H1 (cell line): Measurements from ENCODE around the gene MBNL2. TPM values are rescaled to one million over a fixed set of nuclear protein-coding genes. Genes with fewer than 3 reads are reported as not detected.

ENCODE experiments used
- CTCF ChIA-PET: fragments of 300-600 bp; sonication (Branson Sonifier 250); formaldehyde crosslinking; loops from one replicate; lab custom pipeline; 2021; ENCODE audit not compliant: partially characterized antibody; lab: Charles Lee
- POLR2A ChIA-PET: fragments of 300-600 bp; sonication (Branson Sonifier 250); formaldehyde crosslinking; loops from one replicate; lab custom pipeline; 2021; ENCODE audit warnings: inconsistent platforms; ENCODE audit not compliant: partially characterized antibody; lab: Charles Lee
- DNase-seq, 2 experiments: peaks; one replicate each; pipeline versions ENCODE4 v3.0.0 to v3.0.0-alpha.2; 2010 to 2022; ENCODE audit warnings: low spot score in 2 of 2, low read depth in 1 of 2, mixed read lengths in 1 of 2
- FAIRE-seq: peaks from 2 replicates; lab custom pipeline; 2011; peaks lifted over from hg19 to GRCh38; lab: Jason Lieb, UNC
- H2AFZ ChIP-seq: 2 replicates; pipeline ENCODE4 v1.8.1; 2012; ENCODE audit warnings: low read length, inconsistent platforms
- H2AK5ac ChIP-seq: 2 replicates; pipeline ENCODE4 v1.6.1; 2013; ENCODE audit warnings: low read depth, low read length
- H2BK120ac ChIP-seq: replicated peaks from 2 replicates; pipeline ENCODE3; 2013; ENCODE audit warnings: low read depth, low read length, inconsistent platforms
- H2BK12ac ChIP-seq: 2 replicates; pipeline ENCODE4 v1.6.1; 2013; ENCODE audit warnings: low read depth, low read length
- H2BK15ac ChIP-seq: 2 replicates; pipeline ENCODE4 v1.6.1; 2013; ENCODE audit warnings: low read length
- H2BK20ac ChIP-seq: 2 replicates; pipeline ENCODE4 v1.6.1; 2013; ENCODE audit warnings: low read length
- H2BK5ac ChIP-seq: 2 replicates; pipeline ENCODE4 v1.6.1; 2013; ENCODE audit warnings: low read depth, low read length
- H3K14ac ChIP-seq: 2 replicates; pipeline ENCODE4 v1.6.1; 2013; ENCODE audit warnings: inconsistent platforms; ENCODE audit not compliant: insufficient read length
- H3K18ac ChIP-seq: 2 replicates; pipeline ENCODE4 v1.6.1; 2013; ENCODE audit warnings: low read length; ENCODE audit errors: extremely low read depth
- H3K23ac ChIP-seq: 2 replicates; pipeline ENCODE4 v1.6.1; 2013; ENCODE audit warnings: inconsistent platforms; ENCODE audit not compliant: insufficient read length
- H3K23me2 ChIP-seq: 2 replicates; pipeline ENCODE4 v1.6.1; 2013; ENCODE audit warnings: low read depth, low read length
- H3K27ac ChIP-seq: 2 replicates; pipeline ENCODE4 v1.6.1; 2011; ENCODE audit warnings: low read depth, low read length, inconsistent platforms
- H3K27me3 ChIP-seq, 4 experiments: replicated peaks in 1 of 4; 1 replicate in 1 of 4; 2 replicates in 3 of 4; pipeline versions ENCODE4 v1.6.1 to v1.8.1; 2011 to 2013; ENCODE audit warnings: low read length in 3 of 4, mild to moderate bottlenecking in 3 of 4, inconsistent platforms in 2 of 4, mixed read lengths in 2 of 4, moderate library complexity in 1 of 4; ENCODE audit not compliant: control insufficient read depth in 3 of 4, insufficient read depth in 3 of 4; ENCODE audit errors: extremely low read depth in 1 of 4
- H3K36me3 ChIP-seq, 4 experiments: 2 replicates each; pipeline versions ENCODE4 v1.6.1 to v1.8.1; 2011 to 2013; ENCODE audit warnings: mild to moderate bottlenecking in 4 of 4, low read length in 3 of 4, moderate library complexity in 2 of 4, control low read depth in 1 of 4, inconsistent platforms in 1 of 4; ENCODE audit not compliant: insufficient read depth in 4 of 4, control insufficient read depth in 2 of 4
- H3K4ac ChIP-seq: replicated peaks from 2 replicates; pipeline ENCODE3; 2013; ENCODE audit warnings: low read length, low read depth, mixed read lengths, inconsistent platforms; ENCODE audit not compliant: insufficient read length
- H3K4me1 ChIP-seq, 4 experiments: replicated peaks in 1 of 4; 1 replicate in 1 of 4; 2 replicates in 3 of 4; pipeline versions ENCODE4 v1.6.1 to v1.8.1; 2011 to 2013; ENCODE audit warnings: low read length in 3 of 4, inconsistent platforms in 2 of 4, mixed read lengths in 1 of 4; ENCODE audit not compliant: insufficient read depth in 4 of 4, control insufficient read depth in 3 of 4
- H3K4me2 ChIP-seq, 2 experiments: 2 replicates each; pipeline versions ENCODE4 v1.6.1 to v1.8.1; 2011 to 2013; ENCODE audit warnings: low read depth in 2 of 2, low read length in 2 of 2, control low read depth in 1 of 2, inconsistent platforms in 1 of 2, mild to moderate bottlenecking in 1 of 2; ENCODE audit not compliant: insufficient read depth in 1 of 2
- H3K4me3 ChIP-seq, 4 experiments: fragments of 200-600, 300-600 bp in 1 of 4; sonication (generic), shearing (Covaris generic), sonication (Bioruptor Twin) in 1 of 4; 2 replicates each; pipeline versions ENCODE4 v1.5.1 to v1.8.1; 2011 to 2016; ENCODE audit warnings: low read length in 4 of 4, low read depth in 3 of 4, control low read depth in 2 of 4, inconsistent platforms in 2 of 4, mild to moderate bottlenecking in 2 of 4, mixed read lengths in 1 of 4, moderate library complexity in 1 of 4; ENCODE audit not compliant: insufficient read depth in 2 of 4; ENCODE audit errors: extremely low read depth in 1 of 4
- H3K56ac ChIP-seq: replicated peaks from 2 replicates; pipeline ENCODE3; 2013; ENCODE audit warnings: low read depth, mild to moderate bottlenecking, mixed read lengths, low read length, inconsistent platforms; ENCODE audit not compliant: insufficient read length
- H3K79me1 ChIP-seq: 2 replicates; pipeline ENCODE4 v1.6.1; 2013; ENCODE audit warnings: low read depth, low read length, control low read depth
- H3K79me2 ChIP-seq, 2 experiments: 2 replicates each; pipeline versions ENCODE4 v1.6.1 to v1.8.1; 2012 to 2013; ENCODE audit warnings: low read length in 2 of 2, mild to moderate bottlenecking in 2 of 2, inconsistent platforms in 1 of 2; ENCODE audit not compliant: insufficient read depth in 2 of 2, control insufficient read depth in 1 of 2
- H3K9ac ChIP-seq, 4 experiments: replicated peaks in 1 of 4; 1 replicate in 1 of 4; 2 replicates in 3 of 4; pipeline versions ENCODE4 v1.6.1 to v1.8.1; 2011 to 2013; ENCODE audit warnings: low read depth in 3 of 4, low read length in 3 of 4, control low read depth in 2 of 4, mild to moderate bottlenecking in 2 of 4, moderate library complexity in 2 of 4, inconsistent platforms in 1 of 4; ENCODE audit errors: extremely low read depth in 1 of 4
- H3K9me3 ChIP-seq, 2 experiments: 2 replicates each; pipeline versions ENCODE4 v1.6.1 to v1.8.1; 2012 to 2013; ENCODE audit warnings: mild to moderate bottlenecking in 2 of 2, moderate library complexity in 2 of 2, control low read depth in 1 of 2, inconsistent platforms in 1 of 2, low read depth in 1 of 2, low read length in 1 of 2, mixed read lengths in 1 of 2; ENCODE audit not compliant: insufficient read depth in 2 of 2
- H4K20me1 ChIP-seq, 2 experiments: replicated peaks in 1 of 2; 2 replicates each; pipeline versions ENCODE3 to v1.8.1; 2011 to 2013; ENCODE audit warnings: inconsistent platforms in 2 of 2, low read length in 2 of 2, mild to moderate bottlenecking in 1 of 2; ENCODE audit not compliant: insufficient read depth in 2 of 2, control insufficient read depth in 1 of 2
- H4K5ac ChIP-seq: 2 replicates; pipeline ENCODE4 v1.6.1; 2013; ENCODE audit warnings: low read length, low read depth, mixed read lengths, inconsistent platforms; ENCODE audit not compliant: insufficient read length
- H4K8ac ChIP-seq: 2 replicates; pipeline ENCODE4 v1.8.0; 2013; ENCODE audit warnings: mild to moderate bottlenecking, moderate library complexity, low read length, inconsistent platforms; ENCODE audit not compliant: insufficient read depth; ENCODE audit errors: extremely low read depth
- H4K91ac ChIP-seq: replicated peaks from 2 replicates; pipeline ENCODE3; 2013; ENCODE audit warnings: low read length, mixed read lengths, inconsistent platforms; ENCODE audit not compliant: insufficient read length
- BRCA1 ChIP-seq: IDR thresholded peaks from 2 replicates; pipeline ENCODE4 v1.6.1; 2012; ENCODE audit warnings: low read depth, low read length, improper control_type of control experiment
- CHD2 ChIP-seq: IDR thresholded peaks from 2 replicates; pipeline ENCODE4 v1.6.1; 2012; ENCODE audit warnings: low read length, improper control_type of control experiment
- E2F6 ChIP-seq: IDR thresholded peaks from 2 replicates; pipeline ENCODE4 v1.6.1; 2012; ENCODE audit warnings: inconsistent platforms
- EGR1 ChIP-seq: IDR thresholded peaks from 2 replicates; pipeline ENCODE4 v1.6.1; 2011; ENCODE audit warnings: low read depth, low read length, borderline replicate concordance
- FOSL1 ChIP-seq: IDR thresholded peaks from 2 replicates; pipeline ENCODE4 v1.6.1; 2011; ENCODE audit warnings: mild to moderate bottlenecking, low read depth, low read length, moderate library complexity; ENCODE audit not compliant: insufficient read depth
- MAFK ChIP-seq: IDR thresholded peaks from 2 replicates; pipeline ENCODE4 v1.6.1; 2012; ENCODE audit warnings: low read depth, mild to moderate bottlenecking, improper control_type of control experiment, low read length
- MAX ChIP-seq: IDR thresholded peaks from 2 replicates; pipeline ENCODE4 v1.6.1; 2012; ENCODE audit warnings: inconsistent platforms
- SAP30 ChIP-seq: fragments of 300-600 bp; sonication (generic); IDR thresholded peaks from 2 replicates; pipeline ENCODE4 v1.7.1; 2012; ENCODE audit warnings: low read length, moderate library complexity, mild to moderate bottlenecking, inconsistent platforms; ENCODE audit not compliant: insufficient read depth, insufficient replicate concordance
- SIRT6 ChIP-seq: IDR thresholded peaks from one replicate; pipeline ENCODE4 v1.7.1; 2012; ENCODE audit warnings: low read length, inconsistent platforms
- SP1 ChIP-seq: IDR thresholded peaks from 2 replicates; pipeline ENCODE4 v1.6.1; 2011; ENCODE audit warnings: low read depth, low read length
- SP4 ChIP-seq: IDR thresholded peaks from 2 replicates; pipeline ENCODE4 v1.6.1; 2012; ENCODE audit warnings: low read length, inconsistent platforms
- TAF7 ChIP-seq: optimal IDR thresholded peaks from 2 replicates; pipeline ENCODE3; 2011; ENCODE audit warnings: low read depth, mild to moderate bottlenecking, inconsistent platforms, low read length, moderate library complexity, borderline replicate concordance
- TEAD4 ChIP-seq: IDR thresholded peaks from 2 replicates; pipeline ENCODE4 v1.6.1; 2012; ENCODE audit warnings: low read depth, low read length, inconsistent platforms, mixed read lengths
- WGBS, 2 experiments: shearing (Covaris generic) in 1 of 2; methylation state at CpG; one replicate each; pipeline versions ENCODE4 v1.1.6 to v1.1.7; 2013 to 2015; ENCODE audit warnings: low lambda C conversion rate in 2 of 2, mixed read lengths in 2 of 2, inconsistent platforms in 1 of 2, low coverage in 1 of 2, missing lambda C conversion rate in 1 of 2; ENCODE audit not compliant: insufficient replicate concordance in 2 of 2, insufficient coverage in 1 of 2, insufficient read length in 1 of 2; ENCODE audit errors: extremely low coverage in 1 of 2, missing lambda C conversion rate in 1 of 2; 5-methylcytosine and 5-hydroxymethylcytosine counted together
- polyA plus RNA-seq, 7 experiments: library from polyadenylated mRNA; depleted of rRNA in 3 of 7; stranded (reverse) in 5 of 7; unstranded in 2 of 7; fragments of >200 nt in 5 of 7; fragments of 200-250 nt in 2 of 7; gene quantifications; 1 replicate in 5 of 7; 2 replicates in 1 of 7; 4 replicates in 1 of 7; pipeline versions ENCODE4 v1.2.1 to v1.2.3, GENCODE V29; 2011 to 2013; ENCODE audit warnings: missing spikeins in 2 of 7, mixed read lengths in 2 of 7
- total RNA-seq: library from RNA; stranded (reverse); fragmentation: NEBNext Ultra II Directional; extraction: Animal tissue kit (Norgen Biotek cat#: 25700); gene quantifications from 2 replicates; pipeline ENCODE4 v1.2.1, GENCODE V29; 2021

MBNL2 gene
- total and polyA plus RNA-seq, 2 of the 8 experiments (the other 6 are each of a cell fraction or from before 2014, with no cell fraction given): 1.0 to 2.6 TPM

GRCh38 chr13:97335488-97336134, 113.5 kb downstream of the MBNL2 start:
- Histone ChIP-seq H3K4me2 (no peak overlapping the region), H2AK5ac (no peak overlapping the region), H4K91ac (no peak overlapping the region), H3K56ac (peak overlapping the region; percentile 6), H3K79me2 (no peaks in the 10 kb centered on the region), H3K4me1 (peaks cover 0 to 4% (median 3%) of the 10 kb centered on the region in 4 experiments; a peak in 2 of 7 replicates), H2BK120ac (no peak overlapping the region), H2AFZ (no peak overlapping the region), H2BK12ac (no peak overlapping the region), H4K5ac (no peak overlapping the region), H3K4ac (no peak overlapping the region), H3K9me3 (no peaks in the 10 kb centered on the region), H4K20me1 (peaks cover 0 to 1% of the 10 kb centered on the region in 2 experiments), H3K18ac (no peak overlapping the region), H3K4me3 (no peak overlapping the region), H2BK5ac (no peak overlapping the region), H3K27ac (no peak overlapping the region), H3K23me2 (peaks cover 4% of the 10 kb centered on the region; the same call in 1 of the 2 replicates), H3K79me1 (no peaks in the 10 kb centered on the region), H3K9ac (no peak overlapping the region), H4K8ac (no peak overlapping the region), H3K14ac (no peak overlapping the region), H3K23ac (no peak overlapping the region), H2BK20ac (no peak overlapping the region), H3K27me3 (no peaks in the 10 kb centered on the region), H2BK15ac (no peak overlapping the region), H3K36me3 (no peaks in the 10 kb centered on the region)
- POLR2A ChIA-PET: no interaction called here
- no peak for DNase-seq
- FAIRE-seq: no peak
- CTCF ChIA-PET: interaction anchor here (1.6 kb wide), 1 partner anchor 9 kb away, joined by 8 read pairs; no protein-coding TSS in a partner anchor
- 79% methylated on average over 6 of the region's 6 CpGs; no CpG with 5 or more reads in 1 of the 2 experiments for WGBS, 2 experiments
- TF ChIP-seq EGR1 (no peak), MAX (no peak), TAF7 (no peak), TEAD4 (no peak), BRCA1 (no peak), SAP30 (no peak), E2F6 (no peak), SP4 (no peak), SP1 (no peak), CHD2 (no peak), MAFK (no peak), FOSL1 (no peak), SIRT6 (no peak)
